Dermis lymphatic vessel endothelial cell (primary cell): ENCODE data around the gene DROSHA. TPM values are rescaled to one million over a fixed set of nuclear protein-coding genes. Genes with fewer than 3 reads are reported as not detected.

ENCODE experiments used
- total RNA-seq: library from RNA; depleted of rRNA; stranded (reverse); fragments of >200 nt; gene quantifications from 2 replicates; pipeline ENCODE4 v1.2.1, GENCODE V29; 2014

DROSHA gene
- total RNA-seq: 38.7 and 42.3 TPM in 2 replicates

GRCh38 chr5:31531888-31532547, at the start of gene DROSHA, which contains the start of gene C5orf22:
TSS of gene DROSHA (minus strand) at chr5:31532093. CDS start at chr5:31529059, 3,034 bp downstream.
TSS of gene C5orf22 (plus strand) at chr5:31532301. CDS start at chr5:31532393, 92 bp downstream.

Other genes with a start within 250 kb of the DROSHA start
- 18.9 and 20.0 TPM in 2 replicates for gene C5orf22, start 208 bp upstream of the DROSHA start, total RNA-seq
- 0.26 and 0.33 TPM in 2 replicates for gene PDZD2, start 107.0 kb upstream of the DROSHA start, total RNA-seq